Measurements from ENCODE around the gene MROH2A.

The MROH2A gene

GRCh38 chr2:233824373-233824772 lies 46.2 kb downstream of the MROH2A start:
- H3K4me2 ChIP-seq (ENCODE audit: low read length) = no peak overlapping the region
- no peaks in the 10 kb centered on the region for H3K27me3 ChIP-seq (ENCODE audit: control insufficient read depth, low read length)
- TF ChIP-seq EZH2phosphoT487 (IDR thresholded peaks at IDR 0.05; ENCODE audit: borderline replicate concordance, low read length) = no peak
- no peak for TF ChIP-seq CTCF (IDR thresholded peaks at IDR 0.05; ENCODE audit: low read depth, low read length, poor library complexity, severe bottlenecking)
- H3K4me3 ChIP-seq (ENCODE audit: low read length) = no peak overlapping the region
- H3K36me3 ChIP-seq (ENCODE audit: control insufficient read depth, low read length) = no peaks in the 10 kb centered on the region
- no peaks in the 10 kb centered on the region for H3K9me2 ChIP-seq (replicated peaks; ENCODE audit: control insufficient read depth, low read length)
- H3K4me1 ChIP-seq (ENCODE audit: control insufficient read depth, low read length) = no peaks in the 10 kb centered on the region
- no peaks in the 10 kb centered on the region for H3F3A ChIP-seq (ENCODE audit: control insufficient read depth, insufficient read depth)
- H4K20me1 ChIP-seq (ENCODE audit: control insufficient read depth, insufficient read depth, low read depth, low read length) = no peaks in the 10 kb centered on the region
- H3K9me3 ChIP-seq (ENCODE audit: control insufficient read depth, insufficient read depth, low read length) = no peaks in the 10 kb centered on the region
- no peak overlapping the region for H3K27ac ChIP-seq (ENCODE audit: low read depth, low read length)
- no peaks in the 10 kb centered on the region for H3K79me2 ChIP-seq (ENCODE audit: control insufficient read depth, low read length)

GRCh38 chr2:233828546-233829192 lies 50.5 kb downstream of the MROH2A start:
- H3K36me3 ChIP-seq (ENCODE audit: control insufficient read depth, low read length) = no peaks in the 10 kb centered on the region
- no peaks in the 10 kb centered on the region for H4K20me1 ChIP-seq (ENCODE audit: control insufficient read depth, insufficient read depth, low read depth, low read length)
- TF ChIP-seq CTCF (IDR thresholded peaks at IDR 0.05; ENCODE audit: low read depth, low read length, poor library complexity, severe bottlenecking) (no peak), EZH2phosphoT487 (IDR thresholded peaks at IDR 0.05; ENCODE audit: borderline replicate concordance, low read length) (no peak)
- peaks cover 11% of the 10 kb centered on the region for H3K4me1 ChIP-seq (ENCODE audit: control insufficient read depth, low read length)
- no peak overlapping the region for H3K4me2 ChIP-seq (ENCODE audit: low read length)
- no peaks in the 10 kb centered on the region for H3K9me3 ChIP-seq (ENCODE audit: control insufficient read depth, insufficient read depth, low read length)
- H3K9me2 ChIP-seq (replicated peaks; ENCODE audit: control insufficient read depth, low read length) = no peaks in the 10 kb centered on the region
- no peak overlapping the region for H3K27ac ChIP-seq (ENCODE audit: low read depth, low read length)
- H3K79me2 ChIP-seq (ENCODE audit: control insufficient read depth, low read length) = no peaks in the 10 kb centered on the region
- peaks cover 3% of the 10 kb centered on the region for H3F3A ChIP-seq (ENCODE audit: control insufficient read depth, insufficient read depth)
- H3K4me3 ChIP-seq (ENCODE audit: low read length) = no peak overlapping the region
- no peaks in the 10 kb centered on the region for H3K27me3 ChIP-seq (ENCODE audit: control insufficient read depth, low read length)

- peaks cover 11% of the 10 kb centered on the region for H3K4me1 ChIP-seq (ENCODE audit: control insufficient read depth, low read length)
- no peak overlapping the region for H3K27ac ChIP-seq (ENCODE audit: low read depth, low read length)
- H3K27me3 ChIP-seq (ENCODE audit: control insufficient read depth, low read length) = no peaks in the 10 kb centered on the region
- no peaks in the 10 kb centered on the region for H3K79me2 ChIP-seq (ENCODE audit: control insufficient read depth, low read length)
- no peak overlapping the region for H3K4me2 ChIP-seq (ENCODE audit: low read length)
- peaks cover 5% of the 10 kb centered on the region for H3K36me3 ChIP-seq (ENCODE audit: control insufficient read depth, low read length)
- no peaks in the 10 kb centered on the region; the same call in 1 of the 2 replicates for H4K20me1 ChIP-seq (ENCODE audit: control insufficient read depth, insufficient read depth, low read depth, low read length)
- no peak for TF ChIP-seq CTCF (IDR thresholded peaks at IDR 0.05; ENCODE audit: low read depth, low read length, poor library complexity, severe bottlenecking)
- H3F3A ChIP-seq (ENCODE audit: control insufficient read depth, insufficient read depth) = peaks cover 9% of the 10 kb centered on the region
- H3K4me3 ChIP-seq (ENCODE audit: low read length) = no peak overlapping the region
- no peaks in the 10 kb centered on the region for H3K9me2 ChIP-seq (replicated peaks; ENCODE audit: control insufficient read depth, low read length)
- no peaks in the 10 kb centered on the region for H3K9me3 ChIP-seq (ENCODE audit: control insufficient read depth, insufficient read depth, low read length)
These were observed 51.3 kb downstream of the MROH2A start for GRCh38 chr2:233829193-233830110.

All from DOHH2 (cell line).